GM23248 (cell line): Measurements from ENCODE around the gene CFAP299.

ENCODE experiments used
- EZH2 ChIP-seq: fragments of 200-600 bp; sonication (generic); IDR thresholded peaks from 2 replicates; pipeline ENCODE4 v1.6.1; 2018; ENCODE audit warnings: antibody characterized with exemption, mild to moderate bottlenecking; ENCODE audit not compliant: insufficient read depth, poor library complexity, severe bottlenecking
- EZH2phosphoT487 ChIP-seq: fragments of 200-600 bp; sonication (generic); IDR thresholded peaks from 2 replicates; pipeline ENCODE4 v1.6.1; 2018; ENCODE audit warnings: antibody characterized with exemption, moderate library complexity, mild to moderate bottlenecking, low read depth; ENCODE audit not compliant: insufficient read depth

- TF ChIP-seq EZH2, result no peak
- TF ChIP-seq EZH2phosphoT487, result no peak
Observed at GRCh38 chr4:80532674-80533333, 197.3 kb downstream of the CFAP299 start.
